Smooth muscle cell (in vitro differentiated cells): ENCODE data around the gene MYF5. TPM values are rescaled to one million over a fixed set of nuclear protein-coding genes. Genes with fewer than 3 reads are reported as not detected.
A peak's percentile ranks its signal among the peaks of the same experiment; 100 is the strongest.

Experiments used
- DNase-seq: peaks from one replicate; lab custom pipeline; 2025; ENCODE audit not compliant: unreplicated experiment; lab: John Stamatoyannopoulos, UW
- H2AFZ ChIP-seq: fragments of 200-600 bp; sonication (generic); 2 replicates; pipeline ENCODE4 v1.6.0; 2016; ENCODE audit warnings: antibody characterized with exemption, low read depth, mild to moderate bottlenecking
- H3F3A ChIP-seq: fragments of 200-600 bp; sonication (generic); 2 replicates; pipeline ENCODE4 v1.6.0; 2017; ENCODE audit warnings: antibody characterized with exemption, low read depth
- H3K27ac ChIP-seq: fragments of 200-600 bp; sonication (generic); 2 replicates; pipeline ENCODE4 v1.5.1; 2016; ENCODE audit warnings: low read depth, mild to moderate bottlenecking
- H3K27me3 ChIP-seq: fragments of 200-600 bp; sonication (generic); 2 replicates; pipeline ENCODE4 v1.6.1; 2016; ENCODE audit warnings: low read depth, mild to moderate bottlenecking
- H3K36me3 ChIP-seq: fragments of 200-600 bp; sonication (generic); 2 replicates; pipeline ENCODE4 v1.5.1; 2016; ENCODE audit warnings: low read depth
- H3K4me1 ChIP-seq: fragments of 200-600 bp; sonication (generic); 2 replicates; pipeline ENCODE4 v1.5.1; 2016; ENCODE audit warnings: low read depth
- H3K4me2 ChIP-seq: fragments of 200-600 bp; sonication (generic); 2 replicates; pipeline ENCODE4 v1.6.0; 2016; ENCODE audit warnings: mild to moderate bottlenecking
- H3K4me3 ChIP-seq: fragments of 200-600 bp; sonication (generic); 2 replicates; pipeline ENCODE4 v1.5.1; 2016; ENCODE audit warnings: mild to moderate bottlenecking
- H3K79me2 ChIP-seq: fragments of 200-600 bp; sonication (generic); 2 replicates; pipeline ENCODE4 v1.6.0; 2016; ENCODE audit warnings: low read depth, mild to moderate bottlenecking
- H3K9ac ChIP-seq: fragments of 200-600 bp; sonication (generic); 2 replicates; pipeline ENCODE4 v1.6.0; 2016; ENCODE audit warnings: low read depth
- H3K9me3 ChIP-seq: fragments of 200-600 bp; sonication (generic); replicated peaks from 2 replicates; pipeline ENCODE4 v1.5.1; 2016; ENCODE audit warnings: low read depth
- H4K20me1 ChIP-seq: fragments of 200-600 bp; sonication (generic); 2 replicates; pipeline ENCODE4 v1.6.0; 2016; ENCODE audit warnings: low read depth
- CTCF ChIP-seq: fragments of 200-600 bp; sonication (generic); IDR thresholded peaks from 2 replicates; pipeline ENCODE4 v1.5.1; 2017; ENCODE audit warnings: borderline replicate concordance, mild to moderate bottlenecking, antibody characterized with exemption; ENCODE audit not compliant: insufficient read depth, poor library complexity, severe bottlenecking
- WGBS: methylation state at CpG from one replicate; pipeline ENCODE4 v1.1.7; 2016; ENCODE audit warnings: low lambda C conversion rate; 5-methylcytosine and 5-hydroxymethylcytosine counted together
- polyA plus RNA-seq: library from polyadenylated mRNA; unstranded; fragments of >200 nt; fragmentation: Nextera tagmentation; extraction: Ambion mirVana; gene quantifications from 2 replicates; pipeline ENCODE4 v1.2.1, GENCODE V29; 2016
- total RNA-seq: library from RNA; depleted of rRNA; stranded (reverse); fragments of >200 nt; gene quantifications from 2 replicates; pipeline ENCODE4 v1.2.3, GENCODE V29; 2014

The MYF5 gene
- total and polyA plus RNA-seq, 2 experiments from 2014 or later: not detected

DNA sequence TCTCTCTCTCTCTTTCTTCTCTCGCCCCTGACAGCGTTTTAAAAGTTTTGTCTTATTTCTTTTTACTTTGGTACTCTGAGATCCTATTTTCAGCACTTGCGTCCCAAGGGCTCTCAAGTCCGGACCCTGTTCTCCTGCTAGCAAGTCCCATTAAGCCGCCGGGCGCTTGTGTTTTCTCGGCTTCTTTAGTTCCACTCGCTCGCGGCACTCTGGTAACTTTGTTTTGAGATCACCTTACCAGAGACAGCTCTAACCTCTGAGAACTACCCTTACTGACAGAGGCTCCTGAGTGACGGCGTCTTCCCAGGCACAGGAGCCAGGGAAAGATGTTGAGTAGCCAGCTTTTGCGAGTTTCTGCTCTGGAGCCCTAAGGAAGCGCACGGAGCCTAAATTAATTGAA is 2.7 kb upstream of the MYF5 start:
- Histone ChIP-seq H3K4me3 (peak overlapping the region; percentile 45), H3K9ac (no peak overlapping the region), H3K27ac (no peak overlapping the region), H3K4me2 (peak overlapping the region; percentile 86), H3K79me2 (no peaks in the 10 kb centered on the region), H3F3A (no peaks in the 10 kb centered on the region), H4K20me1 (no peaks in the 10 kb centered on the region), H3K4me1 (peaks cover 7% of the 10 kb centered on the region), H3K27me3 (peaks cover 76% of the 10 kb centered on the region), H3K36me3 (no peaks in the 10 kb centered on the region), H2AFZ (peak overlapping the region; percentile 92), H3K9me3 (no peaks in the 10 kb centered on the region)
- 4% methylated on average over 16 of the region's 16 CpGs for WGBS
- DNase-seq: no peak
- no peak for TF ChIP-seq CTCF

- Histone ChIP-seq H3K27ac (no peak overlapping the region), H3K36me3 (no peaks in the 10 kb centered on the region), H3K9me3 (no peaks in the 10 kb centered on the region), H3F3A (no peaks in the 10 kb centered on the region), H3K4me1 (peaks cover 7% of the 10 kb centered on the region), H3K27me3 (peaks cover 68% of the 10 kb centered on the region), H3K79me2 (no peaks in the 10 kb centered on the region), H3K4me2 (peak overlapping the region; percentile 86), H2AFZ (no peak overlapping the region), H4K20me1 (no peaks in the 10 kb centered on the region), H3K9ac (no peak overlapping the region), H3K4me3 (no peak overlapping the region)
- no peak for TF ChIP-seq CTCF
- no peak for DNase-seq
- WGBS: 31% methylated on average over 3 of the region's 3 CpGs
Observed at GRCh38 chr12:80714846-80715245, 1.9 kb upstream of the MYF5 start.

- DNase-seq: no peak
- H3K27ac ChIP-seq: no peak overlapping the region
- peaks cover 58% of the 10 kb centered on the region for H3K27me3 ChIP-seq
- no peak for TF ChIP-seq CTCF
- H3K79me2 ChIP-seq: no peaks in the 10 kb centered on the region
- no peak overlapping the region for H3K9ac ChIP-seq
- H3F3A ChIP-seq: no peaks in the 10 kb centered on the region
- no peaks in the 10 kb centered on the region for H3K9me3 ChIP-seq
- 57% methylated on average over 10 of the region's 10 CpGs for WGBS
- no peaks in the 10 kb centered on the region for H4K20me1 ChIP-seq
- no peak overlapping the region for H3K4me2 ChIP-seq
- H2AFZ ChIP-seq: no peak overlapping the region
- no peaks in the 10 kb centered on the region for H3K36me3 ChIP-seq
- H3K4me1 ChIP-seq: peaks cover 7% of the 10 kb centered on the region
- H3K4me3 ChIP-seq: no peak overlapping the region
Observed at GRCh38 chr12:80715713-80716249, 931 bp upstream of the MYF5 start.

DNA sequence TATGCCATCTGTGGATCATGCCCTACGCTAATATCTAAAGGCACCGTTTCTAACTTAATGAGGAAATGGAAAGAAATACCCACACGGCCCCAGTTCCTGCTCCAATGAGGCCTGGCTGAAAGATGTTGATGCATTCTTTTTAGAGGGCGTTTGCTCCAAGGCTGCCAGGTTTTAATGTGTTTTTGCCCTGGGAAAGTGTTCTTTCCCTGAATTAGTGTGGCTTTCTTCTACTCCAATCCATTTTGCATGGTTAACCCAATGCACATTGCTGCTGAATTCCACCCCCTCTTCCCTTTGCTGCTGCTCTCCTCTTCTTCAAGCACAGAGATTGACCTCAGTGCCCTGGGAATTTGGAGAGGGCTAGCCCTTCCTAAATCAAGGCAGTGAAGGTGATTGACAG is 1.1 kb downstream of the MYF5 start:
- no peaks in the 10 kb centered on the region for H3F3A ChIP-seq
- no peak overlapping the region for H3K4me2 ChIP-seq
- WGBS: 89% methylated on average over 4 of the region's 4 CpGs
- peaks cover 7% of the 10 kb centered on the region for H3K4me1 ChIP-seq
- no peak overlapping the region for H3K4me3 ChIP-seq
- H4K20me1 ChIP-seq: no peaks in the 10 kb centered on the region
- H3K36me3 ChIP-seq: no peaks in the 10 kb centered on the region
- H3K79me2 ChIP-seq: no peaks in the 10 kb centered on the region
- H3K27me3 ChIP-seq: peaks cover 49% of the 10 kb centered on the region
- no peak overlapping the region for H3K9ac ChIP-seq
- TF ChIP-seq CTCF: no peak
- no peak overlapping the region for H3K27ac ChIP-seq
- DNase-seq: no peak
- H3K9me3 ChIP-seq: no peaks in the 10 kb centered on the region
- H2AFZ ChIP-seq: no peak overlapping the region
